ENCODE measurements around the gene KLHL10. TPM values are rescaled to one million over a fixed set of nuclear protein-coding genes. Genes with fewer than 3 reads are reported as not detected.

KLHL10 gene
- total and polyA plus RNA-seq, 2 of the 13 experiments (the other 11 are each of a cell fraction or from before 2014, with no cell fraction given) = 0.04 to 0.08 TPM

- peak; percentile 72; the same call in 1 of the 2 replicates for TF ChIP-seq ZNF503 (CRISPR knock-in tag; IDR thresholded peaks at IDR 0.05)
- peak; percentile 81; the same call in 1 of the 2 replicates for TF ChIP-seq ZNF235 (CRISPR knock-in tag; IDR thresholded peaks at IDR 0.05; ENCODE audit: borderline replicate concordance)
- peak; percentile 80; the same call in 1 of the 2 replicates for TF ChIP-seq ZNF256 (CRISPR knock-in tag; conservative IDR thresholded peaks at IDR 0.05)
- TF ChIP-seq ARID2 (CRISPR knock-in tag; IDR thresholded peaks at IDR 0.05; ENCODE audit: borderline replicate concordance) = peak; percentile 84; the same call in 1 of the 2 replicates
- no peak for TF ChIP-seq ZNF264 (CRISPR knock-in tag; IDR thresholded peaks at IDR 0.05)
- TF ChIP-seq REXO4 (CRISPR knock-in tag; IDR thresholded peaks at IDR 0.05; ENCODE audit: borderline replicate concordance) = no peak
- TF ChIP-seq SP1 (IDR thresholded peaks at IDR 0.05) = no peak
- TF ChIP-seq SP1 (CRISPR knock-in tag; IDR thresholded peaks at IDR 0.05) = peak; percentile 58; the same call in 1 of the 2 replicates
- no peak for TF ChIP-seq CEBPG (CRISPR knock-in tag; IDR thresholded peaks at IDR 0.05)
- TF ChIP-seq AHDC1 (CRISPR knock-in tag; IDR thresholded peaks at IDR 0.05; ENCODE audit: borderline replicate concordance) = no peak
- TF ChIP-seq CEBPB (IDR thresholded peaks at IDR 0.05; ENCODE audit: borderline replicate concordance, low read depth, low read length) = no peak
- TF ChIP-seq POGZ (CRISPR knock-in tag; IDR thresholded peaks at IDR 0.05) = no peak
- TF ChIP-seq ZNF224 (CRISPR knock-in tag; IDR thresholded peaks at IDR 0.05) = no peak
- TF ChIP-seq FLYWCH1 (CRISPR knock-in tag; IDR thresholded peaks at IDR 0.05) = peak; percentile 58; the same call in 1 of the 2 replicates
- no peak for TF ChIP-seq IKZF1 (IDR thresholded peaks at IDR 0.05)
- TF ChIP-seq CHD2 (IDR thresholded peaks at IDR 0.05; ENCODE audit: low read depth, low read length) = 0 out of 2 replicates have a peak, but pooled peaks have one; percentile 20
- no peak for TF ChIP-seq CREB3 (CRISPR knock-in tag; IDR thresholded peaks at IDR 0.05)
- peak; percentile 22 for TF ChIP-seq REPIN1 (CRISPR knock-in tag; IDR thresholded peaks at IDR 0.05; ENCODE audit: borderline replicate concordance, low read depth)
- peak; percentile 72; the same call in 1 of the 2 replicates for TF ChIP-seq TFDP1 (CRISPR knock-in tag; IDR thresholded peaks at IDR 0.05; ENCODE audit: borderline replicate concordance)
- TF ChIP-seq ZMYM2 (CRISPR knock-in tag; IDR thresholded peaks at IDR 0.05) = no peak
- TF ChIP-seq ZNF724P (CRISPR knock-in tag; IDR thresholded peaks at IDR 0.05; ENCODE audit: borderline replicate concordance) = no peak
- TF ChIP-seq KDM3A (CRISPR knock-in tag; IDR thresholded peaks at IDR 0.05; ENCODE audit: low read depth) = peak; percentile 79
These were observed 27.4 kb downstream of the KLHL10 start, which contains the start of gene KLHL11 (continued) for GRCh38 chr17:41864836-41865595.
